B cell (primary cell): ENCODE measurements around the gene RABL3. TPM values are rescaled to one million over a fixed set of nuclear protein-coding genes. Genes with fewer than 3 reads are reported as not detected.
"Not testable (repeated sequence)": the region's sequence is repeated elsewhere in the genome, so short reads cannot be mapped to it uniquely, and the experiment has no call there.

Experiments
- ATAC-seq: fragments of 200-7000 bp; cut with Tn5 transposase; one replicate; pipeline ENCODE4 v1.10.0; 2021; ENCODE audit warnings: low read depth, mild to moderate bottlenecking, moderate number of reproducible peaks, moderate library complexity
- CTCF ChIA-PET: fragments of 350-600 bp; sonication (Branson Sonifier 250); formaldehyde crosslinking; loops from one replicate; lab custom pipeline; 2021; ENCODE audit warnings: antibody characterized with exemption, inconsistent platforms; lab: Charles Lee
- POLR2A ChIA-PET: fragments of 350-600 bp; sonication (Branson Sonifier 250); formaldehyde crosslinking; loops from one replicate; lab custom pipeline; 2021; ENCODE audit warnings: antibody characterized with exemption; lab: Charles Lee
- DNase-seq: peaks from one replicate; pipeline ENCODE4 v3.0.0; 2013
- H2AFZ ChIP-seq: 2 replicates; pipeline ENCODE4 v1.6.1; 2012; ENCODE audit warnings: mild to moderate bottlenecking, low read depth, low read length; ENCODE audit not compliant: insufficient read depth, poor library complexity, severe bottlenecking
- H3K27ac ChIP-seq, 2 donors: 1 replicate in 1 of 2; 2 replicates in 1 of 2; pipeline ENCODE4 v1.5.1; 2012 to 2013; ENCODE audit warnings: low read length in 2 of 2, mild to moderate bottlenecking in 2 of 2, moderate library complexity in 1 of 2
- H3K27me3 ChIP-seq, 4 experiments: fragments of 200-600 bp in 1 of 4; sonication (generic) in 1 of 4; replicated peaks in 1 of 4; 1 replicate in 2 of 4; 2 replicates in 2 of 4; pipeline versions ENCODE4 v1.6.1 to v1.7.0; 2013 to 2016; ENCODE audit warnings: low read length in 3 of 4, mild to moderate bottlenecking in 2 of 4, mixed read lengths in 1 of 4, moderate library complexity in 1 of 4; ENCODE audit not compliant: insufficient read depth in 4 of 4, control insufficient read depth in 3 of 4; ENCODE audit errors: control extremely low read depth in 1 of 4
- H3K36me3 ChIP-seq, 2 experiments: replicated peaks in 1 of 2; 1 replicate in 1 of 2; 2 replicates in 1 of 2; pipeline versions ENCODE4 v1.6.1 to v1.7.1; 2013; ENCODE audit warnings: low read length in 1 of 2; ENCODE audit not compliant: insufficient read depth in 2 of 2, control insufficient read depth in 1 of 2; ENCODE audit errors: control extremely low read depth in 1 of 2, extremely low read depth in 1 of 2
- H3K4me1 ChIP-seq, 2 donors: fragments of 200-600 bp in 1 of 2; sonication (generic) in 1 of 2; 1 replicate in 1 of 2; 2 replicates in 1 of 2; pipeline versions ENCODE4 v1.5.1 to v1.6.1; 2013 to 2017; ENCODE audit warnings: low read length in 2 of 2; ENCODE audit not compliant: control insufficient read depth in 2 of 2, insufficient read depth in 2 of 2
- H3K4me2 ChIP-seq: replicated peaks from 2 replicates; pipeline ENCODE3; 2012; ENCODE audit warnings: mild to moderate bottlenecking, low read depth, low read length; ENCODE audit not compliant: poor library complexity, severe bottlenecking
- H3K4me3 ChIP-seq, 5 experiments: fragments of 200-600 bp in 1 of 5; sonication (generic) in 1 of 5; 1 replicate in 3 of 5; 2 replicates in 2 of 5; pipeline versions ENCODE4 v1.5.1 to v1.7.0; 2011 to 2016; ENCODE audit warnings: low read length in 4 of 5, mild to moderate bottlenecking in 4 of 5, low read depth in 2 of 5, control low read depth in 1 of 5, moderate library complexity in 1 of 5; ENCODE audit not compliant: insufficient read depth in 1 of 5; ENCODE audit errors: control extremely low read depth in 1 of 5, extremely low read depth in 1 of 5
- H3K79me2 ChIP-seq: fragments of 200-600 bp; sonication (generic); one replicate; pipeline ENCODE4 v1.6.0; 2016; ENCODE audit warnings: low read length; ENCODE audit not compliant: control insufficient read depth, insufficient read depth
- H3K9ac ChIP-seq: fragments of 200-600 bp; sonication (generic); 2 replicates; pipeline ENCODE4 v1.6.1; 2017; ENCODE audit warnings: mild to moderate bottlenecking, low read length, moderate library complexity
- H3K9me3 ChIP-seq, 3 donors: one replicate each; pipeline versions ENCODE4 v1.6.1 to v1.7.1; 2013; ENCODE audit warnings: low read length in 2 of 3; ENCODE audit not compliant: control insufficient read depth in 2 of 3, insufficient read depth in 1 of 3; ENCODE audit errors: control extremely low read depth in 1 of 3
- H4K20me1 ChIP-seq: 2 replicates; pipeline ENCODE4 v1.6.0; 2012; ENCODE audit warnings: mild to moderate bottlenecking, low read length; ENCODE audit not compliant: insufficient read depth, control insufficient read depth, poor library complexity, severe bottlenecking
- H3K27ac Mint-ChIP-seq: one replicate; pipeline ENCODE4 v1.8.0; 2021; ENCODE audit warnings: mixed read lengths
- H3K27me3 Mint-ChIP-seq: one replicate; pipeline ENCODE4 v1.8.0; 2021; ENCODE audit warnings: mixed read lengths
- H3K4me1 Mint-ChIP-seq: one replicate; pipeline ENCODE4 v1.8.0; 2021; ENCODE audit warnings: mixed read lengths
- H3K4me3 Mint-ChIP-seq: one replicate; pipeline ENCODE4 v1.8.0; 2021; ENCODE audit warnings: mixed read lengths
- H3K9me3 Mint-ChIP-seq: one replicate; pipeline ENCODE4 v1.8.0; 2022; ENCODE audit warnings: mixed read lengths; ENCODE audit not compliant: insufficient read depth
- EZH2 ChIP-seq: IDR thresholded peaks from 2 replicates; pipeline ENCODE4 v1.6.1; 2012; ENCODE audit warnings: borderline replicate concordance, low read depth, mild to moderate bottlenecking, moderate library complexity, low read length; ENCODE audit not compliant: insufficient read depth, poor library complexity, severe bottlenecking
- WGBS: methylation state at CpG from one replicate; pipeline ENCODE4 v1.1.5; 2013; ENCODE audit warnings: missing lambda C conversion rate; ENCODE audit not compliant: insufficient coverage; 5-methylcytosine and 5-hydroxymethylcytosine counted together
- intact Hi-C: fragments of 100-400 bp; cut with micrococcal nuclease; formaldehyde crosslinking; loops from one replicate; pipeline ENCODE4 v1.10.0; 2022
- polyA plus RNA-seq: library from polyadenylated mRNA; depleted of rRNA; stranded (reverse); fragments of >200 nt; gene quantifications from 2 replicates; pipeline ENCODE4 v1.2.3, GENCODE V29; 2012
- total RNA-seq, 2 donors: library from RNA; stranded (reverse); fragments of 120-200 nt in 1 of 2; gene quantifications; 1 replicate in 1 of 2; 2 replicates in 1 of 2; pipeline versions ENCODE4 v1.2.3 to v1.2.4, GENCODE V29; 2013 to 2022
- TF ChIP-seq, protein P1 (sequence below): fragments of 200-600 bp; IDR thresholded peaks from one replicate; pipeline ENCODE4 v1.8.0; 2022; ENCODE audit warnings: antibody characterized with exemption, mild to moderate bottlenecking

Gene RABL3
- total and polyA plus RNA-seq, 2 donors (not counting 1 experiment from before 2014, with no cell fraction given), result 2.5 to 18.8 TPM

DNA sequence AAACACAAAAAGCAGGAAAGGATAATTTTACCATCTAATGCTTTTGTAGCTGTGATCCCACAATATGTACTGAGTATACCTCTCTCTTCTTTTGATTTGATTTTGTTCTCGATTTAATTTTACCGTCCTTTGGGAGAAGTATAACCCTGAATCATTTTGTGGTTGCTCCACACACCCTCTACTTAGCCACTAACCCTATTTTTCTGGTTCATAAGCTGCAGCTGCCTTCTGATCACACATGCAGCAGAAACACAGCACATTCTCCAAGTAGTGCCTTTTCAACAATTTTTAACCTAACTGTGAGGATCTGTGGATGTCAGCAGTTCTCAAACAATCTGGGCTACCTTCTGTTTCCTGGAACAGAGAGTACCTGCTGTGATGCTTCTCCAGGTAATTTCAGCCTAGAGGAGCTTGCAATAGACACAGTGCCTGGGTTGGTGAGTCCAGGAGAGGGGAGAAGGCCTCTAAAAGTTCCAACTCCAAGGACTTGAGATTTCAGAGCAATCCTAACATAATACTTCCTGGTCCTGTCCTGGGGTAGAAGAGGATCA is 100.5 kb downstream of the RABL3 start:
- Histone ChIP-seq H3K4me2 (no peak overlapping the region), H3K27ac (no peak overlapping the region), H2AFZ (no peak overlapping the region), H3K36me3 (no peaks in the 10 kb centered on the region), H3K9ac (no peak overlapping the region), H3K4me1 (no peaks in the 10 kb centered on the region), H3K4me3 (no peak overlapping the region), H3K27me3 (no peaks in the 10 kb centered on the region), H4K20me1 (no peaks in the 10 kb centered on the region), H3K9me3 (no peaks in the 10 kb centered on the region), H3K79me2 (no peaks in the 10 kb centered on the region)
- DNase-seq, result no peak
- Mint-ChIP-seq H3K4me1 (no peaks in the 10 kb centered on the region), H3K27me3 (peaks cover 10% of the 10 kb centered on the region), H3K27ac (no peak overlapping the region), H3K4me3 (no peak overlapping the region), H3K9me3 (no peaks in the 10 kb centered on the region)
- intact Hi-C loops, result no loop called here
- ATAC-seq, result no peak
- CTCF ChIA-PET, result no interaction called here
- POLR2A ChIA-PET, result no interaction called here
- WGBS, result no CpG with 5 or more reads among the region's 2 CpGs
- TF ChIP-seq, protein P1, sequence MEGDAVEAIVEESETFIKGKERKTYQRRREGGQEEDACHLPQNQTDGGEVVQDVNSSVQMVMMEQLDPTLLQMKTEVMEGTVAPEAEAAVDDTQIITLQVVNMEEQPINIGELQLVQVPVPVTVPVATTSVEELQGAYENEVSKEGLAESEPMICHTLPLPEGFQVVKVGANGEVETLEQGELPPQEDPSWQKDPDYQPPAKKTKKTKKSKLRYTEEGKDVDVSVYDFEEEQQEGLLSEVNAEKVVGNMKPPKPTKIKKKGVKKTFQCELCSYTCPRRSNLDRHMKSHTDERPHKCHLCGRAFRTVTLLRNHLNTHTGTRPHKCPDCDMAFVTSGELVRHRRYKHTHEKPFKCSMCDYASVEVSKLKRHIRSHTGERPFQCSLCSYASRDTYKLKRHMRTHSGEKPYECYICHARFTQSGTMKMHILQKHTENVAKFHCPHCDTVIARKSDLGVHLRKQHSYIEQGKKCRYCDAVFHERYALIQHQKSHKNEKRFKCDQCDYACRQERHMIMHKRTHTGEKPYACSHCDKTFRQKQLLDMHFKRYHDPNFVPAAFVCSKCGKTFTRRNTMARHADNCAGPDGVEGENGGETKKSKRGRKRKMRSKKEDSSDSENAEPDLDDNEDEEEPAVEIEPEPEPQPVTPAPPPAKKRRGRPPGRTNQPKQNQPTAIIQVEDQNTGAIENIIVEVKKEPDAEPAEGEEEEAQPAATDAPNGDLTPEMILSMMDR, result no peak
- TF ChIP-seq EZH2, result no peak

DNA sequence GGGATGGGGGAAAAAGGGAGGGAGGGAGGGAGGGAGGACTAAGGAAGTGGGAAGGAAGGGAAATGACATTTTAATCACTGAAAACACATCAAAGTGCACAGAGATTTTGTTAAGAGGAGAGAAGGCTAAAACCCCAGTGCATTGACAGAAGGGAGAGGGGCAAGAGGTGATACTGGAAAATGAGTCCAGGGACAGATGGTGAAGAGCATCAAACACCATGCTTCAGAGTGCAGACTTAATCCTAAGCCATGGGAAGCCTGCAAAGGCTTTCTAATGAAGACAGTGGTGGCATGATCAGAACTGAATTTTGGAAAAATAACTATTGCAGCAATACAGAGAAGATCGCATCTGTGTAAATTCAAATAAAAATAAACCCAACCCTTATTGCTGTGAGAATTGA is 102.1 kb downstream of the RABL3 start:
- Mint-ChIP-seq H3K4me1 (no peaks in the 10 kb centered on the region), H3K27me3 (peaks cover 10% of the 10 kb centered on the region), H3K27ac (no peak overlapping the region), H3K4me3 (no peak overlapping the region), H3K9me3 (no peaks in the 10 kb centered on the region)
- TF ChIP-seq, protein P1, result no peak
- no peak for TF ChIP-seq EZH2
- no peak overlapping the region for H3K4me2 ChIP-seq
- H4K20me1 ChIP-seq, result no peaks in the 10 kb centered on the region
- H3K9ac ChIP-seq, result no peak overlapping the region
- H3K36me3 ChIP-seq, result no peaks in the 10 kb centered on the region
- intact Hi-C loops, result no loop called here
- H3K4me3 ChIP-seq, result no peak overlapping the region
- ChIA-PET POLR2A (no interaction called here), CTCF (interaction anchor here (0.7 kb wide), 1 partner anchor 20 kb away, joined by 3 read pairs; no protein-coding TSS in a partner anchor)
- no peaks in the 10 kb centered on the region for H3K4me1 ChIP-seq
- no peaks in the 10 kb centered on the region for H3K27me3 ChIP-seq
- ATAC-seq (no peak), DNase-seq (no peak)
- H3K9me3 ChIP-seq, result no peaks in the 10 kb centered on the region
- no CpG with 5 or more reads among the region's 1 CpG for WGBS
- no peak overlapping the region for H3K27ac ChIP-seq
- H3K79me2 ChIP-seq, result no peaks in the 10 kb centered on the region
- no peak overlapping the region for H2AFZ ChIP-seq

DNA sequence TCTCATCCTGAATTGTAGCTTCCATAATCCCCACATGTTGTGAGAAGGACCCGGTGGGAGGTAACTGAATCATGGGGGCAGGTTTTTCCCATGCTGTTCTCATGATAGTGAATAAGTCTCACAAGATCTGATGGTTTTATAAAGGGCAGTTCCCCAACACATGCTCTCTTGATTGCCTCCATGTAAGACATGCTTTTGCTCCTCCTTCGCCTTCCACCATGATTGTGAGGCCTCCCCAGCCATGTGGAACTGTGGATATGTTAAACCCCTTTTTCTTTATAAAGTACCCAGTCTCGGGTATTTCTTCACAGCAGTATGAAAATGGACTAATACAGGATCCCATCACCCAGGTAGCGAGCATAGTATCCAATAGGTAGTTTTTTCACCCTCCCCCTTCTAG is 103.5 kb downstream of the RABL3 start:
- H3K9me3 ChIP-seq, H3K9me3 Mint-ChIP-seq, H2AFZ ChIP-seq, CTCF ChIA-PET, H3K4me2 ChIP-seq, POLR2A ChIA-PET, intact Hi-C loops, H4K20me1 ChIP-seq, H3K4me3 Mint-ChIP-seq, ATAC-seq, H3K9ac ChIP-seq, H3K27ac ChIP-seq, DNase-seq, H3K36me3 ChIP-seq, H3K27me3 ChIP-seq, H3K79me2 ChIP-seq, H3K4me3 ChIP-seq, H3K4me1 Mint-ChIP-seq, H3K27ac Mint-ChIP-seq, H3K4me1 ChIP-seq: not testable (repeated sequence)
- H3K27me3 Mint-ChIP-seq, result peaks cover 10% of the 10 kb centered on the region
- WGBS, result 80% methylated on average over 1 of the region's 4 CpGs
